IgD-negative memory B cell (primary cell): Measurements from ENCODE around the gene RSPH6A. TPM values are rescaled to one million over a fixed set of nuclear protein-coding genes. Genes with fewer than 3 reads are reported as not detected.

Experiments used
- H3K27ac Mint-ChIP-seq, 3 donors: one replicate each; pipeline ENCODE4 v1.8.0; 2020 to 2022; ENCODE audit warnings: mild to moderate bottlenecking in 3 of 3, mixed read lengths in 3 of 3, moderate library complexity in 1 of 3
- H3K27me3 Mint-ChIP-seq: one replicate; pipeline ENCODE4 v1.8.0; 2021; ENCODE audit warnings: mixed read lengths
- H3K36me3 Mint-ChIP-seq: one replicate; pipeline ENCODE4 v1.8.0; 2020; ENCODE audit warnings: mild to moderate bottlenecking, mixed read lengths
- H3K4me1 Mint-ChIP-seq, 3 donors: one replicate each; pipeline ENCODE4 v1.8.0; 2020 to 2022; ENCODE audit warnings: mixed read lengths in 3 of 3, mild to moderate bottlenecking in 1 of 3
- H3K4me3 Mint-ChIP-seq, 4 donors: one replicate each; pipeline ENCODE4 v1.8.0; 2020 to 2022; ENCODE audit warnings: mild to moderate bottlenecking in 4 of 4, mixed read lengths in 4 of 4, moderate library complexity in 3 of 4
- H3K9me3 Mint-ChIP-seq, 3 donors: one replicate each; pipeline ENCODE4 v1.8.0; 2020 to 2021; ENCODE audit warnings: mixed read lengths in 3 of 3, mild to moderate bottlenecking in 1 of 3
- polyA plus RNA-seq: library from polyadenylated mRNA; unstranded; fragments of 300-500 nt; fragmentation: Illumina TruSeq; gene quantifications from one replicate; pipeline ENCODE4 v1.2.3, GENCODE V29; 2021

Gene RSPH6A
- polyA plus RNA-seq, 1 donor from 2014 or later = not detected

DNA sequence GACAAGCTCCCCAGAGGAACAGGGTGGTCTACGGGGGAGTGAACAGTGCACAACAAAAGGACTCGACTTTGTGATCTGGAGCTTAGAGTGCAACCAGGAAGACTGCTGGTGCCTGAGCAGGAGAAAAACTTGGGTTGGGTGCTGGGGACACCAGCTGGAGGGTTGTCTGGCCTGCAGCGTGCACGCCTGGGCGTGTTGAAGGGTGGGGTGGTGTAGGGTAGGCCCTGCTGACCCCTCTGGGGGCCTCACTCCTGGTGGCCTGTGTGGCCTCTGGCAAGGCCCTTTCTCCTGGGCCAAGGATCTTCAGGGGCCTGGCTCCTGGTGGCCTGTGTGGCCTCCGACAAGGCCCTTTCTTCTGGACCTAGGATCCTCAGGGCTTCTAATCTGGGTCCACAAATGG lies 4.7 kb upstream of the RSPH6A start:
- H3K4me3 Mint-ChIP-seq = no peak overlapping the region
- no peaks in the 10 kb centered on the region for H3K27me3 Mint-ChIP-seq
- peak overlapping the region in 1 of 3 donors; percentile 64 for H3K27ac Mint-ChIP-seq
- H3K4me1 Mint-ChIP-seq = peaks cover 3 to 8% (median 5%) of the 10 kb centered on the region in 3 donors
- no peaks in the 10 kb centered on the region for H3K9me3 Mint-ChIP-seq
- H3K36me3 Mint-ChIP-seq = no peaks in the 10 kb centered on the region

GRCh38 chr19:45817725-45818301 lies 2.7 kb upstream of the RSPH6A start:
- Mint-ChIP-seq H3K27ac (peak overlapping the region in 1 of 3 donors; percentile 92), H3K9me3 (no peaks in the 10 kb centered on the region), H3K36me3 (no peaks in the 10 kb centered on the region), H3K4me1 (peaks cover 3 to 8% (median 5%) of the 10 kb centered on the region in 3 donors), H3K27me3 (peaks cover 2% of the 10 kb centered on the region), H3K4me3 (peak overlapping the region in 2 of 4 donors; percentile 22 to 41)

- H3K27me3 Mint-ChIP-seq = peaks cover 2% of the 10 kb centered on the region
- H3K4me3 Mint-ChIP-seq = peak overlapping the region in 3 of 4 donors; percentile 22 to 41 (median 36)
- H3K9me3 Mint-ChIP-seq = no peaks in the 10 kb centered on the region
- no peaks in the 10 kb centered on the region for H3K36me3 Mint-ChIP-seq
- peaks cover 3 to 8% (median 5%) of the 10 kb centered on the region in 3 donors for H3K4me1 Mint-ChIP-seq
- H3K27ac Mint-ChIP-seq = peak overlapping the region; percentile 72 to 92 (median 83)
Measured at GRCh38 chr19:45817010-45817724, 2.1 kb upstream of the RSPH6A start.

DNA sequence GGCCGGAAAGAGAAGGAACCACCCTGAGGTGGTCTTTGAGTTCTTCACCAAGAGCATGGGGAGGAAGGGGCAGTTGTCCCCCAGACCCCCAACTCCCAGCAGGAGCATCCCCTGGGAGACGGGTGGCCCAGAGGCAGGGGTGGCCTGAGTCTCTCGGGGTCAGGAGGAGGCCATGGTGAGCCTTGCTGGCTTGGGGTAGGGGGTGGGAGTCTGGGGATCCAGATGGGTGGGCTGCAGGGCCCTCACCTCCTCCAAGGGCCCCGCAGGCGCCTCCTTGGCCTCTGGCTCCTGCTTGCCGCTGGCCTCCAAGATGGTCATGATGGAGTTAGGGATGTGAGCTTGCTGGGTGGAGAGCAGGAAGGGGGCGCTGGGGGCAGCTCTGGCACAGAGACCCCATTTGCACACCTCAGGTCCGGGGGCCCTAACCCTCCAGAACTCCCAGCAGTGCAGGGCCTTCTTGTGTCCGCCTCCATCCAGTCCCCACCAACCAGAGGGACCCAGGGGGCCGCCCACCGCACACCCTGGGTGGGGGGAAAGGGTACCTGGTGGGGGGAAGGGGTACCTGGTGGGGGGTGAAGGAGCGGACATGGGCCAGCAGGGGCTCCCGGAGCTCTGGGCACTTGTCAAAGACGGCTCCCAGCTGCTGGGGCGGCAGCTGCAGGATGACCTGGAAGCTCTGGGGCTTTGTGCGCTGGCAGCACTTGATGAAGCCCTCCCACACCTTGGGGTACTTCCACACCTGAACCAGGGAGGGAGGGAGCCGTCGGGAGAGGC lies 1.3 kb upstream of the RSPH6A start:
- H3K36me3 Mint-ChIP-seq = no peaks in the 10 kb centered on the region
- H3K9me3 Mint-ChIP-seq = no peaks in the 10 kb centered on the region
- peak overlapping the region in 1 of 3 donors; percentile 83 for H3K27ac Mint-ChIP-seq
- peak overlapping the region in 1 of 4 donors; percentile 74 for H3K4me3 Mint-ChIP-seq
- peaks cover 2% of the 10 kb centered on the region for H3K27me3 Mint-ChIP-seq
- peaks cover 3 to 8% (median 5%) of the 10 kb centered on the region in 3 donors for H3K4me1 Mint-ChIP-seq

DNA sequence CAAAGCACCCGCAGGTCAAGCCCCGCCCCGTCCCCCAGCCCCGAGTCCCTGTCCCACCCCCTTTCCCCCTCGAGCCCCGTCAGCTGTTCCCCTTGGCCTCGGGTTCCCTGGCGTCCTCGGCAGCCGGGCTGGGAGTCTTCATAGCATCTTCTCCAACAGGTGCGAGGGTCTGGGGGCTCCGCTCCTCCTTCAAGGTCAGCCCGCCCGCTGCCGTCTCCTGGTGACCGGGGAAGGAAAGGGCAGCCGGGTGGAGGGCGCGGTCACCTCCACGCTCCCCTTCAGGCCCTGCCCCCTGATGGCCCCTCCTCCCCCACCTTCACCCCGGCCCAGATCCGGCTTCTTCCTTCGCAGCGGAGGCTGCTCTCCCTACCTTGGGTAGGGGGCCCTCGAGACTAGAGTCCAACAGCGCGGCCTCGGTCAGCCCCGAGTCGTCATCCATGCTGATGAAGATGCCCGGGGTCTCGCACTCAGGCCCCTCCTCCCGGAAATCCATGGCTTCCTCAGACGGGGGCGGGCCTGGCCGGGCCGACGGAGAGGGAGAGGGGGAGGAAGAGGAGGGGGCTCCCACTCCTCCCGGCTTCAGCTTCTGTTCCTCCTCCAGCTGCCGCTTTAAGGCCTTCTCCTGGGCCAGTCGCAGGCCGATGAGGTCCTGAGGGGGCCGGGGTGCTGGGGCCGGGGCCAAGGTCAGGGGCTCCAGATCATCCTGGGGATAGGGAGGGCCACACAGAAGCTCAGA lies 541 bp upstream of the RSPH6A start:
- H3K36me3 Mint-ChIP-seq = no peaks in the 10 kb centered on the region
- H3K9me3 Mint-ChIP-seq = no peaks in the 10 kb centered on the region
- peaks cover 3 to 8% (median 5%) of the 10 kb centered on the region in 3 donors for H3K4me1 Mint-ChIP-seq
- H3K27ac Mint-ChIP-seq = no peak overlapping the region
- H3K27me3 Mint-ChIP-seq = peaks cover 3% of the 10 kb centered on the region
- H3K4me3 Mint-ChIP-seq = no peak overlapping the region

GRCh38 chr19:45814166-45814780 lies 835 bp downstream of the RSPH6A start:
- no peaks in the 10 kb centered on the region for H3K9me3 Mint-ChIP-seq
- peaks cover 3 to 6% (median 5%) of the 10 kb centered on the region in 3 donors for H3K4me1 Mint-ChIP-seq
- no peaks in the 10 kb centered on the region for H3K36me3 Mint-ChIP-seq
- no peak overlapping the region for H3K4me3 Mint-ChIP-seq
- H3K27me3 Mint-ChIP-seq = peaks cover 8% of the 10 kb centered on the region
- peak overlapping the region in 1 of 3 donors; percentile 88 for H3K27ac Mint-ChIP-seq

DNA sequence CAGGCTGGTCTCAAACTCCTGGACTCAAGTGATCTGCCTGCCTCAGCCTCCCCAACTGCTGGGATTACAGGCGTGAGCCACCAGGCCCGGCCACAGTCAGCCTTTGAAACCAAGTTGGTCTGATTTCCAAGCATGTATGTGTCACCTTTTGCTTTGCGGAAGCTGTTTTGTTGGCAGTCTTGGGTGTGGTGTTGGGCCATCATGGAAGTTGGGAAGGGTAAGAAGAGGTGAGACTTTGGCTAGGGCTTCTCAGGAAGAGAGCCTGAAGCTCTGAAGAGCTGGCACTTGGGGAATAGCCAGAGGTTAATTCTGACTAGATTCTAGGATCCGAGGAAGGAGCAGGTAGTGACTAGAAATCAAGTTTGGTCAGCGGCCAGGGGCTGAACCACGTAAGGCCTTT lies 2.8 kb downstream of the RSPH6A start:
- Mint-ChIP-seq H3K9me3 (no peaks in the 10 kb centered on the region), H3K27ac (no peak overlapping the region), H3K36me3 (no peaks in the 10 kb centered on the region), H3K4me1 (peaks cover 3 to 4% (median 4%) of the 10 kb centered on the region in 3 donors), H3K27me3 (peaks cover 8% of the 10 kb centered on the region), H3K4me3 (no peak overlapping the region)

GRCh38 chr19:45809643-45810159 lies 5.4 kb downstream of the RSPH6A start:
- Mint-ChIP-seq H3K4me1 (peaks cover 0 to 2% (median 0%) of the 10 kb centered on the region in 3 donors), H3K9me3 (no peaks in the 10 kb centered on the region), H3K4me3 (peak overlapping the region in 1 of 4 donors; percentile 33), H3K27me3 (peaks cover 8% of the 10 kb centered on the region), H3K27ac (no peak overlapping the region), H3K36me3 (no peaks in the 10 kb centered on the region)

GRCh38 chr19:45805719-45806118 lies 9.4 kb downstream of the RSPH6A start:
- Mint-ChIP-seq H3K4me3 (no peak overlapping the region), H3K27me3 (peaks cover 7% of the 10 kb centered on the region), H3K4me1 (peaks cover 0 to 2% (median 2%) of the 10 kb centered on the region in 3 donors), H3K9me3 (no peaks in the 10 kb centered on the region), H3K27ac (no peak overlapping the region), H3K36me3 (no peaks in the 10 kb centered on the region)

- H3K9me3 Mint-ChIP-seq = no peaks in the 10 kb centered on the region
- peaks cover 0 to 2% (median 2%) of the 10 kb centered on the region in 3 donors for H3K4me1 Mint-ChIP-seq
- no peak overlapping the region for H3K27ac Mint-ChIP-seq
- H3K36me3 Mint-ChIP-seq = no peaks in the 10 kb centered on the region
- H3K4me3 Mint-ChIP-seq = no peak overlapping the region
- H3K27me3 Mint-ChIP-seq = peaks cover 2% of the 10 kb centered on the region
Measured at GRCh38 chr19:45804959-45805230, 10.2 kb downstream of the RSPH6A start.

GRCh38 chr19:45804140-45804958 lies 10.8 kb downstream of the RSPH6A start:
- Mint-ChIP-seq H3K4me1 (peaks cover 0 to 2% (median 2%) of the 10 kb centered on the region in 3 donors), H3K27ac (no peak overlapping the region), H3K4me3 (no peak overlapping the region), H3K27me3 (peaks cover 2% of the 10 kb centered on the region), H3K36me3 (no peaks in the 10 kb centered on the region), H3K9me3 (no peaks in the 10 kb centered on the region)

DNA sequence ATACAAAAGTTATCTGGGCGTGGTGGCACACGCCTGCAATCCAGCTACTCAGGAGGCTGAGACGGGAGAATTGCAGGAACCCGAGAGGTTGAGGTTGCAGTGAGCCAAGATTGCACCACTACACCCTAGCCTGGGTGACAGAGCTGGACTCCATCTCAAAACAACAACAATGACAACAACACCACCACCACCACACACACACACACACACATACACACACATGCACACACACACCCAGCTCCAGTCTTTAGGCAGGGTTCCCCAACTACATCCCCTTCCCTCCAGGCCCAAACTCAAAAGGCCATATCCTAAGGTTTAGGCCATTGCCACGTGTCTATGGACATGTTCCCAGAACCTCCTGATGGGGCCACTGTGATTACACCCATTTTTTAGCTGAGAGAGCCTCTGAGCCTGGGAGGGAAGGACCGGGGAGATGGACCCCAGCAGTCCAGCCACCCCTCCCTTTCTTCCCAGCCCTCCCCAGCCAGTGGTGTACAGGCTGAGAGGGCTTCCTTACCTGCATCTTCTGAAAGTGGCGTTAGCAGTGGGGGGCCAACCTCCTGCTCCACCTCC lies 13.4 kb downstream of the RSPH6A start:
- no peaks in the 10 kb centered on the region for H3K36me3 Mint-ChIP-seq
- H3K4me3 Mint-ChIP-seq = no peak overlapping the region
- peaks cover 7% of the 10 kb centered on the region for H3K27me3 Mint-ChIP-seq
- peak overlapping the region in 1 of 3 donors; percentile 47 for H3K27ac Mint-ChIP-seq
- no peaks in the 10 kb centered on the region for H3K9me3 Mint-ChIP-seq
- peaks cover 0 to 6% (median 5%) of the 10 kb centered on the region in 3 donors for H3K4me1 Mint-ChIP-seq

DNA sequence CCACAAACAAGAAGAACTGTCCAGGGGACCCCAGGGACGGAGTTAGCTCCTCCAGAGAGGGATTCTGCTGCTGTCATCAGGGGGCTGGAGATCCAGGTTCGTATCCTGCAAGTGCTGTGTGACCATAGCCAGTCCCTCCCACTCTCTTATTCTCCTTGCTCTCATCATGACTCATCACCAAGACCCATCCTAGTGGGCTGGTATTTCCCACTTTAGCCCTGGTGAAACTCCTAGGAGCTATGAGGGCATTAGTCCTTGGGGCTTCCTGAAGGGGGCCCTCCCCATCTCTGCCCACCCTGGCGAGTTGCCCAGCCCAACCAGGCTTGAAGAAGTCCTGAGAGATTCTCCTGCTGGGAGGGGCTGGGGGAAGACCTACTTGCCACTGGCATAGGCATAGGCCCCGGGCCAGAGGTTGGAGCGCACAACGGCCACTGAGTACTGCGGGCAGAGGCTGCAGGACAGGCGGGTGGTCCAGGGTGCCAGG lies 15.0 kb downstream of the RSPH6A start:
- Mint-ChIP-seq H3K27me3 (peaks cover 7% of the 10 kb centered on the region), H3K36me3 (no peaks in the 10 kb centered on the region)

More for the DNA sequence above, 15.0 kb downstream of the RSPH6A start:
- Mint-ChIP-seq H3K9me3 (no peaks in the 10 kb centered on the region), H3K4me1 (peaks cover 0 to 6% (median 3%) of the 10 kb centered on the region in 3 donors), H3K27ac (no peak overlapping the region), H3K4me3 (no peak overlapping the region)
